Heart left ventricle (tissue), 16 donors: ENCODE data around the gene ZCCHC2. TPM values are rescaled to one million over a fixed set of nuclear protein-coding genes. Genes with fewer than 3 reads are reported as not detected.
A peak's percentile ranks its signal among the peaks of the same experiment; 100 is the strongest.

Source experiments
- ATAC-seq, 4 donors: fragments of 200-7000 bp; cut with Tn5 transposase; one replicate each; pipeline ENCODE4 v1.9.1; 2020 to 2022; ENCODE audit warnings: moderate library complexity in 4 of 4, mild to moderate bottlenecking in 3 of 4, moderate number of reproducible peaks in 1 of 4
- DNase-seq, 5 donors: peaks; one replicate each; pipeline ENCODE4 v3.0.0-alpha.2; 2020
- H3K27ac ChIP-seq, 12 donors: fragments of 200-600 bp; sonication (generic) in 4 of 12; one replicate each; pipeline versions ENCODE4 v1.5.0 to v1.8.0; 2016 to 2022; ENCODE audit warnings: mild to moderate bottlenecking in 2 of 12
- H3K27me3 ChIP-seq, 9 donors: fragments of 200-600 bp; sonication (generic) in 2 of 9; one replicate each; pipeline versions ENCODE4 v1.5.1 to v1.8.0; 2016 to 2022; ENCODE audit warnings: mild to moderate bottlenecking in 3 of 9
- H3K36me3 ChIP-seq, 9 donors: fragments of 200-600 bp; sonication (generic) in 2 of 9; one replicate each; pipeline versions ENCODE4 v1.5.0 to v1.8.0; 2018 to 2022; ENCODE audit warnings: mild to moderate bottlenecking in 2 of 9
- H3K4me1 ChIP-seq, 12 donors: fragments of 200-600 bp; sonication (generic) in 4 of 12; one replicate each; pipeline versions ENCODE4 v1.5.0 to v1.8.0; 2016 to 2022; ENCODE audit warnings: mild to moderate bottlenecking in 3 of 12
- H3K4me3 ChIP-seq, 12 donors: fragments of 200-600 bp; sonication (generic) in 4 of 12; one replicate each; pipeline versions ENCODE4 v1.5.0 to v1.8.0; 2017 to 2022; ENCODE audit warnings: mild to moderate bottlenecking in 9 of 12, moderate library complexity in 4 of 12
- H3K9me3 ChIP-seq, 12 donors: fragments of 200-600 bp; sonication (generic) in 4 of 12; one replicate each; pipeline versions ENCODE4 v1.5.0 to v1.8.0; 2016 to 2022; ENCODE audit warnings: mild to moderate bottlenecking in 1 of 12
- CTCF ChIP-seq, 12 donors: fragments of 200-600 bp; sonication (generic) in 4 of 12; IDR thresholded peaks; one replicate each; pipeline versions ENCODE4 v1.5.0 to v1.8.0; 2018 to 2022; ENCODE audit warnings: antibody characterized with exemption in 12 of 12, mild to moderate bottlenecking in 5 of 12
- POLR2A ChIP-seq, 2 donors: fragments of 450-650 bp; IDR thresholded peaks; one replicate each; pipeline ENCODE4 v1.6.1; 2017; ENCODE audit warnings: antibody characterized with exemption in 2 of 2, mild to moderate bottlenecking in 2 of 2, moderate library complexity in 2 of 2
- WGBS, 4 donors: extraction: QIAGEN DNeasy Blood & Tissue Kit in 2 of 4; methylation state at CpG; one replicate each; pipeline versions ENCODE4 v1.1.5 to v1.1.7; 2013 to 2018; 5-methylcytosine and 5-hydroxymethylcytosine counted together
- intact Hi-C, 10 donors: fragments of 100-400 bp; cut with DNase I; formaldehyde crosslinking; loops; one replicate each; pipeline versions ENCODE4 v1.11.1 to v1.14.2; 2022
- polyA plus RNA-seq, 2 donors: library from polyadenylated mRNA; stranded (reverse); fragments of 200-250 nt; gene quantifications; one replicate each; pipeline ENCODE4 v1.2.3, GENCODE V29; 2013
- total RNA-seq, 9 donors: library from RNA; depleted of rRNA in 2 of 9; stranded (reverse); fragments of >200 nt in 2 of 9; fragmentation: NEBNext Ultra II Directional in 3 of 9; extraction: Animal tissue kit (Norgen Biotek cat#: 25700) in 3 of 9; gene quantifications; one replicate each; pipeline versions ENCODE4 v1.1.0 to v1.2.4, GENCODE V29; 2016 to 2023
- donor health status: ischemic (EF 13 %, LVEDD 7.1; RV severe dilation, severe dysfunction).
- donor health status: healthy with polysubstance abuse.
- donor health status: DM: no; HTN: yes; CAD: no.
- donor health status: DM: no; HTN: no; CAD: no.
- donor health status: ischemic (EF 25% LVEDD 6.9; RV normal size, moderate dysfunction).
- donor health status: ischemic (EF 25% LVEDD 5.7; RV mildly dilated, moderate dysfunction).
- donor health status: healthy.
- donor health status: DM: yes; HTN: yes; CAD: no.
- donor health status: ischemic (EF 35%, LVEDD 5.7; RV mildly dilated, moderate dysfunction).
- donor health status: nonischemic (EF 11% LVEDD 7.7; RV severe dilation, severe dysfunction).
- donor health status: DM: yes; HTN: yes; CAD: no.
- donor health status: PGD.
- donor health status: ischemic (EF 29% LVEDD 5.4; RV normal size, mild dysfunction).
- donor health status: nonischemic (EF 23%, LVEDD 6.1; RV moderate dilation, normal function).

The ZCCHC2 gene
- total and polyA plus RNA-seq, 11 donors: 5.6 to 27.5 (median 18.6) TPM

GRCh38 chr18:62537042-62537894, 14.4 kb downstream of the ZCCHC2 start:
- DNase-seq (no peak), ATAC-seq (no peak)
- TF ChIP-seq POLR2A (IDR thresholded peaks at IDR 0.05) (no peak), CTCF (IDR thresholded peaks at IDR 0.05) (no peak)
- peaks cover 0 to 35% (median 6%) of the 10 kb centered on the region in 12 donors for H3K4me1 ChIP-seq
- 97 to 99% (median 98%) methylated on average over 8 of the region's 8 CpGs for WGBS, 4 donors
- H3K36me3 ChIP-seq: peaks cover 0 to 28% (median 24%) of the 10 kb centered on the region in 9 donors
- no peaks in the 10 kb centered on the region for H3K9me3 ChIP-seq
- H3K27ac ChIP-seq: no peak overlapping the region
- H3K27me3 ChIP-seq: no peaks in the 10 kb centered on the region
- intact Hi-C loops: no loop called here
- H3K4me3 ChIP-seq: no peak overlapping the region

- TF ChIP-seq POLR2A (IDR thresholded peaks at IDR 0.05) (no peak), CTCF (IDR thresholded peaks at IDR 0.05) (no peak)
- Histone ChIP-seq H3K4me1 (peaks cover 0 to 29% (median 6%) of the 10 kb centered on the region in 12 donors), H3K4me3 (no peak overlapping the region), H3K27ac (no peak overlapping the region), H3K27me3 (no peaks in the 10 kb centered on the region), H3K9me3 (no peaks in the 10 kb centered on the region), H3K36me3 (peaks cover 0 to 35% (median 31%) of the 10 kb centered on the region in 9 donors)
- DNase-seq (no peak), ATAC-seq (no peak)
- WGBS, 4 donors: 94 to 98% (median 96%) methylated on average over 4 of the region's 4 CpGs
- intact Hi-C loops: no loop called here
Measured at GRCh38 chr18:62537946-62538345, 15.1 kb downstream of the ZCCHC2 start.

- peaks cover 0 to 26% (median 4%) of the 10 kb centered on the region in 12 donors for H3K4me1 ChIP-seq
- H3K9me3 ChIP-seq: no peaks in the 10 kb centered on the region
- 89 to 96% (median 91%) methylated on average over 3 of the region's 3 CpGs for WGBS, 4 donors
- H3K27ac ChIP-seq: no peak overlapping the region
- H3K4me3 ChIP-seq: no peak overlapping the region
- TF ChIP-seq POLR2A (IDR thresholded peaks at IDR 0.05): no peak
- TF ChIP-seq CTCF (IDR thresholded peaks at IDR 0.05): no peak
- ATAC-seq (no peak), DNase-seq (no peak)
- H3K36me3 ChIP-seq: peaks cover 0 to 44% (median 40%) of the 10 kb centered on the region in 9 donors
- H3K27me3 ChIP-seq: no peaks in the 10 kb centered on the region
- intact Hi-C loops: no loop called here
Measured at GRCh38 chr18:62538881-62539280, 16.1 kb downstream of the ZCCHC2 start.

- DNase-seq (no peak), ATAC-seq (peak in 1 of 4 donors; percentile 27)
- no peak overlapping the region for H3K4me3 ChIP-seq
- H3K4me1 ChIP-seq: peaks cover 0 to 20% (median 3%) of the 10 kb centered on the region in 12 donors
- H3K27me3 ChIP-seq: no peaks in the 10 kb centered on the region
- intact Hi-C loops: no loop called here
- no peak overlapping the region for H3K27ac ChIP-seq
- WGBS, 4 donors: 93 to 98% (median 97%) methylated on average over 11 of the region's 11 CpGs
- TF ChIP-seq CTCF (IDR thresholded peaks at IDR 0.05): no peak
- TF ChIP-seq POLR2A (IDR thresholded peaks at IDR 0.05): no peak
- H3K36me3 ChIP-seq: peaks cover 0 to 51% (median 47%) of the 10 kb centered on the region in 9 donors
- H3K9me3 ChIP-seq: no peaks in the 10 kb centered on the region
Measured at GRCh38 chr18:62539284-62540165, 16.7 kb downstream of the ZCCHC2 start.
